ENCODE results near the gene PLA2G4E.

DNA sequence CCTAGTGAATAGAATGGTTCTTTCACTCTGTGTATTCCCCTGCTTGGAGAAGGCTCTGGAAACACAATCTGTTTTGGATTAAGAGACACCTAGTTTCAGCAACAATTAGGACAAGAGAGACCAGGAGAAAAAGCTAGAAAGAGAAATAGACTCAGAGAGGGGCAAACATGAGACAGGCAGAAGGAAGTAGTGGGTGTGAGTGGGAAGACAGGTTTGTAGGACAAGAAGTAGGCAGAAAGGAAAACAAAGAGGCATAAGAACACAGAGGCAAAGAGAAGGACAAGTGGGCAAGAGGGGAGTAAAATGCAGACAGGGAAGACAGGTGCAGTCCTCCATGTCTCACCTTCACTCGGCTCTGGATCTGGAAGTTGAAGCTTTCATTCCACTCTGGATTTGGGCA lies 13.5 kb downstream of the PLA2G4E start:
- TF ChIP-seq, protein P1, sequence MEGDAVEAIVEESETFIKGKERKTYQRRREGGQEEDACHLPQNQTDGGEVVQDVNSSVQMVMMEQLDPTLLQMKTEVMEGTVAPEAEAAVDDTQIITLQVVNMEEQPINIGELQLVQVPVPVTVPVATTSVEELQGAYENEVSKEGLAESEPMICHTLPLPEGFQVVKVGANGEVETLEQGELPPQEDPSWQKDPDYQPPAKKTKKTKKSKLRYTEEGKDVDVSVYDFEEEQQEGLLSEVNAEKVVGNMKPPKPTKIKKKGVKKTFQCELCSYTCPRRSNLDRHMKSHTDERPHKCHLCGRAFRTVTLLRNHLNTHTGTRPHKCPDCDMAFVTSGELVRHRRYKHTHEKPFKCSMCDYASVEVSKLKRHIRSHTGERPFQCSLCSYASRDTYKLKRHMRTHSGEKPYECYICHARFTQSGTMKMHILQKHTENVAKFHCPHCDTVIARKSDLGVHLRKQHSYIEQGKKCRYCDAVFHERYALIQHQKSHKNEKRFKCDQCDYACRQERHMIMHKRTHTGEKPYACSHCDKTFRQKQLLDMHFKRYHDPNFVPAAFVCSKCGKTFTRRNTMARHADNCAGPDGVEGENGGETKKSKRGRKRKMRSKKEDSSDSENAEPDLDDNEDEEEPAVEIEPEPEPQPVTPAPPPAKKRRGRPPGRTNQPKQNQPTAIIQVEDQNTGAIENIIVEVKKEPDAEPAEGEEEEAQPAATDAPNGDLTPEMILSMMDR (IDR thresholded peaks at IDR 0.05): no peak
- TF ChIP-seq POLR2A (IDR thresholded peaks at IDR 0.05) (no peak), POLR2AphosphoS5 (IDR thresholded peaks at IDR 0.05) (no peak)

All from breast epithelium (tissue), 3 donors.